ENCODE measurements around the gene RIPOR1. TPM values are rescaled to one million over a fixed set of nuclear protein-coding genes. Genes with fewer than 3 reads are reported as not detected.

RIPOR1 gene
- total RNA-seq, 1 donor from 2014 or later: 26.2 TPM

DNA sequence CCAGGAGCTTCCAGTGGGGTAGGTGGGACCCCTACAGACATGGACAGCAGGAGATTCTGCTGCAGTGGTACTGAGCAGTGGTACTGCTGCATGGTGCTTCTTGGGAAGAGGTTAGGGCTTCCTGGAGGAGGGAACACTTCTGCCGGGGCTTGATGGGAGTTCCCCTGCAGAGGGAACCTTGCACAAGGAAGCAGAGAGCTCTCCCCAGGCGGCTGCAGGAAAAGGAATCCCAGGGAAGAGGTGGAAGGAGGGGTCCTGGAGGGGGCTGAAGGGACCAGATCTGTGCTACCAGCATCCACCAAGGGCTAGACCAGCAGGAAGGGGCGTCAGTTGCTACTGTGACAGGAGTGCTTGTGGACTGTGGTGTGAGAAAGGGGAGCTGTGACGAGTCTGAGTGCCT lies 10.6 kb downstream of the RIPOR1 start:
- DNase-seq: no peak

DNA sequence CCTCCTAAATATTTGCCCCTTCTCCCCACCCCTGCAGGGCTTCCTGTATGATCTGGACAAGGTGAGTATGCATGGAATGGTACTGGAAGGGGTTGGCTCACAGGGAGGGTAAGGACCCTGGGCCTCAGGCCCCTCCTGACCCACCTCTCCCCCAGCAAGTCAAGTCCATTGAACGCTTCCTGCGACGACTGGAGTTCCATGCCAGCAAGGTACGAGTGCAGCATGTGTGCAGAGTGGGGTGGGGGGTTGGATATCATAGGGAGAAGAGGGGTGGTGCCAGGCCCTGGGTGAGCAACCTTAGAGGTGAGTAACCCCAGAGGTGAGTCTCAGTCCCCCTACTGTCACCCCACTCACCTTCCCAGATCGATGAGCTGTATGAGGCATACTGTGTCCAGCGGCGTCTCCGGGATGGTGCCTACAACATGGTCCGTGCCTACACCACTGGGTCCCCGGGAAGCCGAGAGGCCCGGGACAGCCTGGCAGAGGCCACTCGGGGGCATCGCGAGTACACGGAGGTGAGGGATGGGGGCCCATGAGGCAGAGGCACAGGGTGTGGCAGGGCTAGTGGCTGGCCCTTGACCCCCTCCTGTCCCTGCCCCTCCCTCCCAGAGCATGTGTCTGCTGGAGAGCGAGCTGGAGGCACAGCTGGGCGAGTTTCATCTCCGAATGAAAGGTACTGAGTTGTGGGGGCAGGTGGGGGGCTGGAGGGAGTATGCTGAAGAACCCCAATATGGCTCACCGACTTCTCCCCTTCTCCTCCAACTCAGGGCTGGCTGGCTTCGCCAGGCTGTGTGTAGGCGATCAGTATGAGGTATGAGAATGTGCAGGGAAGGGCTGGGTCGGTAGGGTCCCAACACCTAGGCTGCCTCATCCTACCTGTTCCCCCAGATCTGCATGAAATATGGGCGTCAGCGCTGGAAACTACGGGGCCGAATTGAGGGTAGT lies 11.3 kb downstream of the RIPOR1 start:
- no peak for DNase-seq

DNA sequence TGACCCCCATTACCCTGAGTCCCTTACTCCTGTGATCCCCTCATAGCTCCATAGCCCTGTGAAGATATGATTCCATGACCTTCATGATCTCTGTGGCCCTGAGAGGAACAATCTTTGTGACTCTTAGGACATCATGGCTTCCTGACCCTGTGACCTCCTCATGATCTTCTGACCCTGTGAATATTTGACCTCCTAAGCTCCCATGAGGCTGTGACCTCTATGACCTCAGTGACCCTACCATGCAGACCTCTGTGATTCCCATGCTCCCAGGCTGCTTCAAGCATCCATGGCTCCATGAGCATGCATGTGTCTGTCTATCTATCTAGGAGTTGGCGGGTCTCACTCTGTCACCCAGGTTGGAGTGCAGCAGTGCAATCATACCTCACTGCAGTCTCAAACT lies 12.1 kb downstream of the RIPOR1 start:
- DNase-seq: no peak

DNA sequence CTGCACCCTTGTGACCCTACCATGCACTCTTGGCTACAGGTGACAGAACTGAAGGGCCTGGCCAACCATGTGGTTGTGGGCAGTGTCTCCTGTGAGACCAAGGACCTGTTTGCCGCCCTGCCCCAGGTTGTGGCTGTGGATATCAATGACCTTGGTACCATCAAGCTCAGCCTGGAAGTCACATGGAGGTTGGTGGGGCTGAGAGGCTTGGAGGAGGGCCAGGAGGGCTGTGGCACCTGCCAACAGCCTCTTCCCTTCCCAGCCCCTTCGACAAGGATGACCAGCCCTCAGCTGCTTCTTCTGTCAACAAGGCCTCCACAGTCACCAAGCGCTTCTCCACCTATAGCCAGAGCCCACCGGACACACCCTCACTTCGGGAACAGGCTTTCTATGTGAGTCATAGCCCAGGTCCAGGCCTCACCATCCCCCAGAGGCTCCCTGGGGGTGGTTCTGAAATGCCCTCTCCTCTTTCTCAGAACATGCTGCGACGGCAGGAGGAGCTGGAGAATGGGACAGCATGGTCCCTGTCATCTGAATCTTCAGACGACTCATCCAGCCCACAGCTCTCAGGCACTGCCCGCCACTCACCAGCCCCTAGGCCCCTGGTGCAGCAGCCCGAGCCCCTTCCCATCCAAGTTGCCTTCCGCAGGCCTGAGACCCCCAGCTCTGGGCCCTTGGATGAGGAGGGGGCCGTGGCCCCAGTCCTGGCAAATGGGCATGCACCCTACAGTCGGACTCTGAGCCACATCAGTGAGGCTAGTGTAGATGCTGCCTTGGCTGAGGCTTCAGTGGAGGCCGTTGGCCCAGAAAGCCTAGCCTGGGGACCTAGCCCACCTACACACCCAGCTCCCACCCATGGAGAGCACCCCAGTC lies 13.0 kb downstream of the RIPOR1 start:
- no peak for DNase-seq

DNA sequence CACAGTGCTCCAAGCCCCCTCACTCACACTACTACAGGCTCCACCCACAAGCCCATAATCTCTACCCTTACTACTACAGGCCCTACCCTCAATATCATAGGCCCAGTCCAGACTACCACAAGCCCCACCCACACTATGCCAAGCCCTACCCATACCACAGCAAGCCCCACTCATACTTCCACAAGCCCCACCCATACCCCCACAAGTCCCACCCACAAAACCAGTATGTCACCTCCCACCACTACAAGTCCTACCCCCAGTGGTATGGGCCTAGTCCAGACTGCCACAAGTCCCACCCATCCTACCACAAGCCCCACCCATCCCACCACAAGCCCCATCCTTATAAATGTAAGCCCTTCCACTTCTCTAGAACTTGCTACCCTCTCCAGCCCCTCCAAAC lies 13.8 kb downstream of the RIPOR1 start:
- no peak for DNase-seq

DNA sequence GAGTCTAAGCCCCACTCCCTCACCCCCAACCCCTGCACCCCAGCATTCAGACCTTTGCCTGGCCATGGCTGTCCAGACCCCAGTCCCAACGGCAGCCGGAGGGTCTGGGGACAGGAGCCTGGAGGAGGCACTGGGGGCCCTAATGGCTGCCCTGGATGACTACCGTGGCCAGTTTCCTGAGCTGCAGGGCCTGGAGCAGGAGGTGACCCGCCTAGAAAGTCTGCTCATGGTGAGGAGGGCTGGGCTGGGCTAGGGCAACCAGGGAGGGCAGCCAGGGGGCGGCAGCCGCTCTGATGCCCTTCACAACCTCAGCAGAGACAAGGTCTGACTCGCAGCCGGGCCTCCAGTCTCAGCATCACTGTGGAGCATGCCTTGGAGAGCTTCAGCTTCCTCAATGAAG lies 14.4 kb downstream of the RIPOR1 start:
- no peak for DNase-seq

DNA sequence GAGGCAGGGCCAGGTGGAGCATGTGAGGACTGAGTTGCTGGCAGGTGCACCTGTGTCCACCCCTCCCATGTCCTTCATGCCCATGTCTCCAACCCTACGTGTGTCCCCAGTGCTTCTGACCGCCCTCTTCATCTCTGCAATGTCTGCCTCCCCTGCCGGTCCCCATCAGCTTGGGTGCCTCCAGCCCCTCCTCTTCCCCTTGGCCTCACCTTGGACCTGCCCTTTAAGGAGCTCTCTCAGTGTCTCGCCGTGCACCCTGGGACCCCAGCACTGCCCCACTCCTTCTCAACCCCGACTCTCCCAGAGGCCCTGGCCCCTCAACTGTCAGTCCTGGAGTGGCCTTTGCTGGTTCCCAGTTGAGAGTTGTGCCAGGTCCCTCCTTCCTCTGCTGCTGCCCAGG lies 15.0 kb downstream of the RIPOR1 start:
- no peak for DNase-seq

DNA sequence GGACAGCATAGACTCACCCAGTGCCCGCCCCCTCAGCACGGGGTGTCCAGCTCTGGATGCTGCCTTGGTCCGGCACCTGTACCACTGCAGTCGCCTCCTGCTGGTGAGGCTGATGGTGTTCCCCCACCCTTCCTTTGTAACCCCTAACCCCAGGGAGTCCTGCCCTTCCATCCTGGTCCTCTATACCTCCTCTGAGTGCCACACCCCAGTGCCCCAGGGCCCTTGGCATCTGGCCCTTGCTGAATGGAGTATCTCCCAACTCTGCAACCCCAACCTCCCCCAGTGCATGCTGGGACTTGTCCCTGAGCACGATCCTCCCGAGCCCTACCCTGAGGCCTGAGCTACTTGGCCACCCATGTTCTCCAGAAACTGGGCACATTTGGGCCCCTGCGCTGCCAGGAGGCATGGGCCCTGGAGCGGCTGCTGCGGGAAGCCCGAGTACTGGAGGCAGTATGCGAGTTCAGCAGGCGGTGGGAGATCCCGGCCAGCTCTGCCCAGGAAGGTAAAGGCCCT lies 15.8 kb downstream of the RIPOR1 start:
- no peak for DNase-seq

DNA sequence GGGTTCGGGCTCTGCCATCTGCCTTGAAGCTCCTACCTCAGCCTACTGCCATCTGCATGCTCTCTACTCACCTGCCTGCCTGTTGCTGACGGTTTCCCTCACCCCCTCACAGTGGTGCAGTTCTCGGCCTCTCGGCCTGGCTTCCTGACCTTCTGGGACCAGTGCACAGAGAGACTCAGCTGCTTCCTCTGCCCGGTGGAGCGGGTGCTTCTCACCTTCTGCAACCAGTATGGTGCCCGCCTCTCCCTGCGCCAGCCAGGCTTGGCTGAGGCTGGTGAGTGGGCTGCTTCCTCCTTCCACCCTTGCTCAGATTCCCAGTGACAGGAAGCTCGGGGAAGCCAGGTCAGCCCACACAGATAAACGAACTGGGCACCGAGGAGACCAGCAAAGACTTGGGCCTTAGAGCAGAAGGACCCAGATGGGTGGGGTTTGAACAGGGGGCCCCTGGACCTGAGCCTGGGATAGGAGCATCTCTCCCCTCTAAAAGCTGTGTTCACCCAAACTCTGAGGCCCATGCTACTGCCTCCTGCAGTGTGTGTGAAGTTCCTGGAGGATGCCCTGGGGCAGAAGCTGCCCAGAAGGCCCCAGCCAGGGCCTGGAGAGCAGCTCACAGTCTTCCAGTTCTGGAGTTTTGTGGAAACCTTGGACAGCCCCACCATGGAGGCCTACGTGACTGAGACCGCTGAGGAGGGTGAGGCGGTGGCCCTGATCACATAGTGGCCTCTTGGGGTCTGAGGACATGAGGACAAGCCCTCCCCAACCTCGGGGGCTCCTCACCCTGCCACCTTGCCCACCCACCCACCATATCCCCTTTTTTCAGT lies 16.4 kb downstream of the RIPOR1 start:
- no peak for DNase-seq

DNA sequence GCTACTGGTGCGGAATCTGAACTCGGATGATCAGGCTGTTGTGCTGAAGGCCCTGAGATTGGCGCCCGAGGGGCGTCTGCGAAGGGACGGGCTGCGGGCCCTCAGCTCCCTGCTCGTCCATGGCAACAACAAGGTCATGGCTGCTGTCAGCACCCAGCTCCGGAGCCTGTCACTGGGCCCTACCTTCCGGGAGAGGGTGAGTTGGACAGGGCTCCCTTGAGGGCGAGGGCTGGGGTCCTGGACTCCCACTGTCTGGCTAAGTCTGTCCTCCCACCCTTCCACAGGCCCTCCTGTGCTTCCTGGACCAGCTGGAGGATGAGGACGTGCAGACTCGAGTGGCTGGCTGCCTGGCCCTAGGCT lies 17.0 kb downstream of the RIPOR1 start:
- no peak for DNase-seq

DNA sequence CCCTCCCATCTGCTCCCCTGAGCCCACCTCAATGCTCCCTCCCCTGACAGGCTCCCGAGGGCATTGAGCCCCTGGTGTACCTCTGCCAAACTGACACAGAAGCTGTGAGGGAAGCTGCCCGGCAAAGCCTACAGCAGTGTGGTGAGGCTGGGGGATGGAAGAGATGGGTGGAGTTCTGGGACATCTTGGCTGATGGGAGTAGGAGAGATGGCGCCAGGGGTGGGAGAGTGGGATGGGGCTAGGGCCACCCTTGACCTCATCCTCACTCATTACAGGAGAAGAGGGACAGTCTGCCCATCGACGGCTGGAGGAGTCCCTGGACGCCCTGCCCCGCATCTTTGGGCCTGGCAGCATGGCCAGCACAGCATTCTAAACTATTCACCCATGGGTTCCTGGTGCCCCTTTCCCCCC lies 17.5 kb downstream of the RIPOR1 start:
- DNase-seq: no peak

DNA sequence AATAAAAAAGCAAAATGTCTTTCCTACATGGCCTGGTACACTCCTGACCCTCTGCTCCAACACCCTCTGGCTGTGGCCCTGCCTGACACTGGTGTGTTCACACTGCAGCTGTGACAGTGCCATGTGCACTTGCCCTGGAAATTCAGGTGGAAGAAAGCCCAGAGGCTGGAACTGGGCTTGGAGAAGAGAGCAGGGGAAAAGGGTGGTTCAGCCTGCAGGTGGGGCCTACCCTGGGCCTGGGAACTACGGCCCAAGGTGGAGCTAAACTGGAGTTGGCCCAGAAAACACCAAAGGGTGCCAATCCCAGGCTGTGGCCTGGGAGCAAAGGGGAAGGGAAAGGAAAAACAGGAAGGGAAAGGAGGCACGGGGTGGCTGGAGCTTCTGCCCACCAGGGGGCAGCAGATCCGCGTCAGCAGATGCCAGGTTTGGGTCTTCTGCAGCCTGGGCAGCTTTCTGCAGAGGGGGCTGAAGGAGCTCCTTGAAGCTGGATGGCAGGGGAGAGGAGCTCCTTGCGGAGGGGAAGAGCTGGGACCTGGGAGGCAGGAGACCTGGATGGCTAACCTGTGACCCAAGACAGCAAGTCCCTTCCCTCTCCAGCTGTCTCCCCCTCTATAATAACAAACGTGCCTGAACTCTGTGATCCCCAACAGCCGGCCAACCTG lies 18.3 kb downstream of the RIPOR1 start:
- no peak for DNase-seq

DNA sequence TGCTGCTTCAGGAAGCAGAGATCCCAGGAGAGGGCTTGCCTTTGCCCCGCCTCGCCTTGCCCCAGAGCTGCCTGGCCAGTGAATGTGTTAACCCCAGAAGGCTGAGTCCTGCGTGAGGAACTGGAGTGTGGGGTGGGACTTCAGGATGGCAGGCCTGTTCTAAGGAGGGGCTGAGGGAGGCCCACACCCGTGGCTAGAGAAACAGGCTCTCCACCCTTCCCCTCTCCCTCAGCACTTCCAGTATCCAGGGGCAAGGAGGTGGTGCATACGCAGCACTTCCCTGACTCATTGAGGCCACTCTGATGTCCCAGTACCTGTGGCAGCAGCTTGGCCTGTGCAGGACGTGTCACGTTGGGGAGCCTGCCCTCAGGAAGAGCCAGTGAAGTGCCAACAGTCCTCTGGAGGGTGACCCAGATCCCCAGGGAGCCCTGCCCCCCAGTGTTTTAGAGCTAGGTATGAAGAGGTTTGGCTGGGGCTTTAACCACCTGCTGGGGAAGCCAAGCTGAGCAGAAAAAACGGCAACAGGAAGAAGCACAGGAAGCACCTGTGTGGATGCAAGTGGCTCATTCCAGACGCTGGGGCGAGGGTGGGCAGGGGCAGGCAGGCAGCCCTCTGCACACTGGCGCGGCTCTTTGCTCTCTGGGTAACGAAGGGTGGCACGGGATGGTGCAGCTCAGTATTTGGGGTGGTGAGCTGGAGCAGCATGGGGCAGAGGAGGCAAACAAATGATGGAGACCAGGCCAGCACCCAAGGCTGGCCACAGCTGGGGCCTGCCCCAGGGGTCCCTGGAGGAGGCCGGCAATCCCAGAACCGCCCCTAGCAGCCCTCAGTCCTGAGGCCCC lies 19.0 kb downstream of the RIPOR1 start:
- no peak for DNase-seq

DNA sequence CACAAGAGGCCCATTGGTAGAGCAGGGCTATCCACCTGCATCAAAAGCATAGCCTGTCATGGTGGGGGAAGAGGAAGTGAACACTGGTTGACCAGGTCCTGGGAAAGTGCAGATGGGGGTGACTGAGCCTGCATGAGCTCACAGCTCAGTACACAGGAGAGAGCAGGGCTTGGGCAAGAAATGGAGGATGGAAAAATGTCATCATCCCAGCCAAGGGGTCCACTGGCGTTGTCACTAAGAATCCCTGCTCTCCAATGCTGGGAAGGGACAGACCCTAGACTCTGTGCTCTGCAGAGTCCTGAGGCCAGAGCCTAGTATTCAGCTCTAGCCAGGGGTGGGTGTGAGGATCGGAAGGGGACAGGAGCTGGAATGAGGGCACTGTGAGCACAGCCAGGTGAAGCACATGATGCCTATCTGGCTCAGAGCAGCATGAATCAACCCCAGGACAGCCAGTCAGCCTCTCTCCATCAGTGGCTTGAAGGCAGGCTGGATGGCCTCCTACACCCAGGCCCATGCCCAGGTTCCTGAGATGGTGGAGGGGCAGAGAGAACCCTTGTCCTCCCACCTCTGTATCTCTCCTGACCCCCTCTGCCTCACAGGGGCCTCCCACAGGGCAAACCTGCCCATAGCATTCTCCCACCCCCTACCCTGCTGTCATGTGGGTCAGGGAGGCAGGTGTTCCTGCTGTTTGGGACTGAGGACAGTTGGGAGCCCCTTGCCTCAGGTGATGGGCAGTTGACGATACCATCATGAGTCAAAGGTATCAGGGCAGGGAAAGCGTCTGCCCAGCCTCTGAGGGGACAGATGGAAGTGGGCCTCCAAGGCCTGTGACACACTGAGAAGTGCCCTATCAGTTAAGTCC lies 19.9 kb downstream of the RIPOR1 start:
- DNase-seq: no peak

DNA sequence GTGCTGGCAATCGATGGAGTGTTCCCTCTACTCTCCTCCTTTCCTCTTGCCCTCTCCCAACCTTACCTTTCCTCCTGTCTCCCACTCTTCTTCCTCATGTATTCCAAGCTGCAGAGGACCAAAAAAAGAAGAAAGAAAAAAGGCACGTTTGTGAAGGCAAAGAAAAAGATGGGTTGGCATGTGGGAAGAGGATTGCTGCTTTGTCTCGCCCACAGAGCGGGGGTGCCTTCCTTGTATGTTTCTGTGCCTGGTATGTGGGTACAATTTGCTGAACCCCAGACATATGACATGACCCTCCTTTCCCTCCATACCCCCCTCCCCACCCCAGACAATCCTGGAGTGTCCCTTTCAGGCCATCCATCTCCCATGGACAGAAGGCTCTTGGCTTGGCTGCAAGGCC lies 20.6 kb downstream of the RIPOR1 start:
- DNase-seq: no peak

DNA sequence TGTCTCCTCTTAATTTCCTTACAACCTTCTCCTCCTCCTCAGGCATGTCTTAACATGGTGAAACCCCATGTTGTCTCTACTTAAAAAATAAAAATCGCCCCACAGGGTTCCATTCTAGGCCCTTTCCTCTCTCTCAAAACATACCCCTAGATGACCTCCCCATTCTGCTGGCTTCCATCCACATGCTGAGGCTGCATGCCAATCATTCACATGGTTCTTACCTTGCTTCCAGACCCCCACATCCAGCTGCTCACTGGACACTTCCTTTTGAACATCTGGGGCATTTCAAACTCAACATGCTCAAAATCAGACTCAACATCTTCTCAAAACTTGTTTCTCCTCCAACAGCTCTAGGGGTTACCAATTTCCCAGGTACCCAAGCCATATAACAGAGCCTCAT lies 21.3 kb downstream of the RIPOR1 start:
- DNase-seq: no peak

DNA sequence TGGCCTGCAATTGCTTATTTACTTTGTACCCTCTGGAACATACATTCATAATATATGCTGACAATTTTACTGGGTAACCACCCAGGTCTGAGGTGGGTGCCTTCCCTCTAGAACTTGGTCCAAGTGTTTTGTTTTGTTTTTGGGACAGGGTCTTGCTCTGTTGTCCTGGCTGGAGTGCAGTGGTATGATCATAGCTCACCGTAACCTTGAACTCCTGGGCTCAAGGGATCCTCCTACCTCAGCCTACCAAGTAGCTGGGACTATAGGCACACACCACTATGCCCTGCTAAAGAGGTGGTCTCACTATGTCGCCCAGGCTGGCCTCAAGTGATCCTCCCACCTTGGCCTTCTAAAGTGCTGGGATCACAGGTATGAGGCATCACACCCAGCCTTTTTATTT lies 22.5 kb downstream of the RIPOR1 start:
- no peak for DNase-seq

DNA sequence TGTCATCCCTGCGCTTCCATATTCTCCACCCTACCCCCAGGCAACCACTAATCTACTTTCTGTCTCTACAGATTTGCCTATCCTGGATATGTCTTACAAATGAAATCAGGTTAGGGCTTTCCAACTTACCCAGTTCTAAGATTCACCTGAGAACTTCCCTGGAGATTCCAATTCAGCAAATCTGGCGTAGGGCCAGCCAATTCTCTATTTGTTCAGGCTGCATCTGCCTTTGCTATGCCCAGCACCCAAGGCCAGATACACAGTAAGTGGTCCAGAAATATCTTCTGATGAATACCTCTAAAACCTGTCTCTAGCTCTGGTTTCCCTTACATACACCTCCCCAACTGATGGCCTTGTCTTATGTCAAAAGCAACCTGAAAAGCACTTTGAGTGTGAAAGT lies 23.3 kb downstream of the RIPOR1 start:
- DNase-seq: no peak

DNA sequence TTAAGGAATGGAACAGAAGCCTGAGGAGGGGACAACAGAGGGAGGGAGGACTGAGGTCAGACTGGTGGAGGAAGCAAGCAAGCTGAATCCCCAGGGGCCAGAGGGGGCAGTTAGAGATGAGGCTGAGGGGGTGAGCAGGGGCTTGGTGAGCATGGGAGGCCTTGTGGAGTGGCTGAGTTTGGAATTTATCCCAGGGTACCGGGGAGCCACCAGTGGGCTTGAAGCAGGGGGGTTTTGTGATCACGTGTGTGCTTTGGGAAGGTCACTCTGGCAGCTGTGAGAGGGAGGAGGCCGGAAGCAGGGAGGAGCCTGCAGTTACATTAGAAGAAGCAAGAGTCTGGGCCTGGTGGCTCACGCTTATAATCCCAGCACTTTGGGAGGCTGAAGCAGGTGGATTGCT lies 23.8 kb downstream of the RIPOR1 start:
- no peak for DNase-seq

DNA sequence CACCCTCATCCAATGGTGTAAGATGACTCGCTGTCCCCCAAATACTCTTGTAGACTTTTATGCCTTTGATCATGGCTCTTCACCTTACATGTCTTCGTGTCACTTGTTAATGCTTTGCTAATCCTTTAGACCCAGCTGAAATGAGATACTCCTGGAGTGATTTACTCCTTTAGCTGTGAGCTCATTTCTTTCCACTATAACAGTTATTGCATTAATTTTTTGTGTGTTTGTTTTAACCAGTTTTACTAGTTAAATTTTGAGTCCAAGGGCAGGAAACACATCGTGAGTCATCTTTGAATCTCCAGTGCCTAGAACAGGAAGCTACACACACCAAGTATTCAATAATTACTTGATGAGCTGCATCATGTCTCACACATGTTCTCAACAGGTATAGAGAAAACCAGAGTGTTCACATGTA lies 27.2 kb downstream of the RIPOR1 start:
- no peak for DNase-seq
